GM21825 (cell line): ENCODE measurements around the gene VSIG8.

Source experiments
- ATAC-seq: cut with Tn5 transposase; IDR thresholded peaks from one replicate; pipeline ENCODE4 v1.9.1; 2021; ENCODE audit warnings: mild to moderate bottlenecking, moderate library complexity; ENCODE audit not compliant: unreplicated experiment

Gene VSIG8

DNA sequence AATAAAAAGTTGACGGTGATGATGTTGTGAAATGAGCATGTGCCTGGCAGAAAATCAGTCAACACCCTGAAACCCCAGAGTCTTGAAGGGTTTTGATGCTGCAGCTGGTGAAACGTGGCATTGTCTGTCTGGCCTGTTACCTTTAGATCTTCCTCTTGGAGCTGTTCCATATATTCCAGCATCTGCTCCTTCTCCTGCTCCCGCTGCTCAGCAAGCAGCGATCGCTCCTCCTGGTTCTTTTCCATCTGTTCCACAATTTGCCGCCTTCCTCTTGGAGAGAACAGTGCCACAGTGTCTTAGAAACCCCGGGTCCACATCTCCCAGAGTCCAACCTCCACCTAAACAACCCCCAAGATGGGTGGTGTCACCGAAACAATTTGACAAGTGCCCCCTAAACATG lies 21.8 kb upstream of the VSIG8 start:
- no peak for ATAC-seq

DNA sequence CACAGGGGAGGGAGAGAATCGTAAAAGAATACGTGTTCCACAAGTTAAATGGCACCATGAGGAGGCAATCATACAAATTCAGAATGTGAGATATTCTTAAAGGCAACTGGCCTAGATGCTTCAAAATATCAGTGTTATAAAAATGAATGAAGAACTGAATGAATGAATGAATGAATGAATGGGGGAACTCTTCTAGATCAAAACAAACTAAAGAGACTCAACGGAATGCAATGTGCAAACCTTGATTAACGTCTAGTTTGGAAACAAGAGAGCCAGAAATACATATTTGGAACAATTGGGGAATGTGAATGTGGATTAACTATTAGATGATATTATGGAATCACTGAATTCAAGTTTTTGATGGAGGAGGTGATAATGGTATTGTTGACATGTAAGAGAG lies 20.7 kb upstream of the VSIG8 start:
- ATAC-seq, result no peak

- ATAC-seq, result no peak
Observed at GRCh38 chr1:159882527-159882862, 20.0 kb upstream of the VSIG8 start.

DNA sequence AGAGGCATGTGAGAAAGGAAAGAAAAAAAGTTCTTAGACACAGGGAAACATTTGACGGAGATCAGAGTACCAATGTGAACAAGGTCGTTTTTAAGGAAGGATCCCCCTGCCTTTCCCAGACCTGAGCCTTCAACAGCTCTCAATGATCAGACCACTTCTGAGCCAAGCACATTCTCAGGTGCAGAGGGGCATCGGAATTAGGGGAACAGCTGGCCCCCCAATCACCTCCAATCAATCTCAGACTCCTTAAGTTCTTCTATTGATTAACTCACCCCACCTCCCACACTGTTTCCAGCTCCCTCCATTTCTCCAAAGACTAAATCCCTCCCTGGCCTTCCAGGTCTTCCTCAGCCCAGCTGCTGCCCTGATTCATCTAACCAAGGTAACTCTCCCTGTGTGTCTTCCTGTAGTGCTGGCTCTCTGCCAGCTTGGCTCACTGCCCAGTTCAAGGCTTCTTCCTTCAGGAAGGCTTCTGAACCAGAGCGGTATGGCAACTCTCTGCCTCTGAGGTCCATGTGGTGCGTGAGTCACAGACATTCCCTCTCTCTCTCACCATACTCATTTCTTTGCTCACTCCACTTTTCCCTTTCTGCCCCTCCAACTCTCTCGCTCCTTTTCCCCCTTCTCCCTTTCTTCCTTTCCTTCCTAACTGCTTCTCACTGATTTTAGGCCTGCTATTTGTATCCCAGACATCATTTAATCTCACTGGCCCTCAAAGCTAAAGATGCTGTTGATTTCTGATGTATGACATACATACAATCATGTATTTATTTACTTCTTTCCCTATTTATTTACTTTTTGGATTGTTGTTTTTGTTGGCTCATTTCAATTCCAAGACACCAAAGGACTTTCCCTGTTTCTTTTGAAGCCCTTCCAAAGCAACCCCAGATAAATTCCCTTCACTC lies 19.4 kb upstream of the VSIG8 start:
- no peak for ATAC-seq

DNA sequence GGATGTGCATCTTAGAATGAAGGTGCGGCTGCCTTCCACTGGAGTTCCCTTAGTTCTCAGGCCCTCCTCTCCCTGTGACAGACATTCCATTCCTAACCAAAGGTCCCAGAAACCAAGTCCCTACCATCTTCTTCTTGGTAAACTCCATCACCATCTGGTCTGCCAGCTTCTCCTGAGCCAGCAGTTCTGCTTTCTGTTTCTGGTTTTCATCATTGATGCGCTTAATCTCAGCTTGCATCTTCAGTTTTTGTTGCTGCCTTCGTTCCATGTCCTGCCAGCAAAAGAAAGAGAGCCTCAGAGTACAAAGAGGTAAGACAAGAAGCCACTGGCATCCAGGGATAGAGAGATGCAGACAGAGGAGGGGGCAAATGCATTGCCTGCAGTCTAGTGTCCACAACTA lies 18.0 kb upstream of the VSIG8 start:
- ATAC-seq, result no peak

DNA sequence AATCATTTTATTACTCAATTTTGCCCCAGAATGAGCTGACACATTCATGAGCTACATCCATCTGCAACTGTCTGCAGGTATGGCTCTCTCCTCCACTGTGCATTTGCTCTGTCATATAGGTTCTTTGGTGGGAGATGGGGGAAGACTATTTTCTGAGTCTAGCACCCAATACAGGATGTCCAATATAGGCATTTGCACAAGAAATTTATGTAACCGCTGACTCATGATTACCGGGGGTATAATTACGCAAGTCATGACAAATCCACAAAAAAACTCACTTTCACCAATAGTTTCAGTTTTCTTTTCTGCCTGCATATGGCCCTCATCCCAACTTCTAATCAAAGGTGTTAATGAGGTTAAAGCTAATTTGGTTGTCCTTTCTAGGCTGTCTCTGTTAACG lies 17.5 kb upstream of the VSIG8 start:
- no peak for ATAC-seq

DNA sequence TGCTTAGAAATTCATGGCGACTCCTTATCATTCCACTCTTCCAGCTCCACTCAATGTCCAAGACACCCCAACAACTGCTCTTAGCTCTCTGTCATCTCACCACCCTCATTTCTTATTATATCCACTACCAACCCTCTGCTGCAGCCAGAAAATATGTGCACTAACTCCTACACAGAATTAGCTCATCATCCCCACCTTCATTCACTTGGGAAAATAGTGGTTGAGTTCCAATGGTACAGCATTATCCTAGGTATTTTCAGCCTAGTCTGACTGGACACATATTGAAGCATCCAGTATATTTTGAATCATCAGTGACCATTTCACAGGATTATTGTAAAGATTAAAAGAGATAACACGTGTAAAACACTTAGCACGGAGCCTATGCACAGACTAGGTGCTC lies 16.7 kb upstream of the VSIG8 start:
- ATAC-seq, result no peak

- no peak for ATAC-seq
Observed at GRCh38 chr1:159877695-159878444, 15.4 kb upstream of the VSIG8 start.

GRCh38 chr1:159873530-159874143 lies 11.2 kb upstream of the VSIG8 start:
- ATAC-seq, result no peak

DNA sequence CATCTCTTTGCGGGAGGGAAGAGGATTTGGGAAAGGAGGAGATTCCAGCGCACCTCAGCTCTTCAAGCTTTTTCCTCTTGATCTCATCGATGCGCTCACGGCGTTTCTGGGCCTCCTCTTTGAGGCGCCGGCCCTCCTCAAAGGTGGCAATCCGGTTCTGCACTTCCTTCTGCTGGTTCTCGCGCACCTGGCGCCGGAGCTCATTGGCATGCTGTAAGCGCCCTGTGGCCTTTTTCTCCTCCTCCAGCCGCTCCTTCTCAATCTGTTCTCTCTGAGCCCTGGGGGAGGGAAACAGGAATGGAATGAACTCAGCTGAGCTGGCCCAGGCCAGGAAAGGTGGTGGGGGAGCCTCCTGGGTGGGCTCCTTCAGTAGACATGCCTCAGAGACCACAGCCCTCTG lies 10.4 kb upstream of the VSIG8 start:
- ATAC-seq, result no peak

DNA sequence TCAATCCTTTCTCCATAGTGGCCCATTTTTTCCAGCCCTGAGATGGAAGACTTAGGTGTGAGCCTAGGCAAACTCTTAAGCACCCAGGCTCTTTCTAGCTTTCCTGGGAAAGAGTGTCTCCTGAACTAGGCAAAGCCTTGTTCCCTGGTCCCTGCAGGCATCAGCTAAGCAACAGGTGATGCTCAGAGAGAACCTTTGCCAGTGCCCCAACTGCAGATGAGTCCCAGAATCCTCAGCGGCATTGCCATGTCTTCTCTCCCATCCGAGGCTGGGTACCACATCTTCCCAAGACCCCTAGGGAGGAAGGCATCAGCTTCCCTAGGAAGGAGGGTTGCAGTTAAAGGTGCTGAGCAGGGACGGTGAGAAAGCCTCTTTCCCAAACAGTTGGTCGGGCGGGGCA lies 8.2 kb upstream of the VSIG8 start:
- ATAC-seq, result no peak

- ATAC-seq, result no peak
Observed at GRCh38 chr1:159869607-159870006, 7.2 kb upstream of the VSIG8 start.

GRCh38 chr1:159869173-159869572 lies 6.7 kb upstream of the VSIG8 start:
- no peak for ATAC-seq

DNA sequence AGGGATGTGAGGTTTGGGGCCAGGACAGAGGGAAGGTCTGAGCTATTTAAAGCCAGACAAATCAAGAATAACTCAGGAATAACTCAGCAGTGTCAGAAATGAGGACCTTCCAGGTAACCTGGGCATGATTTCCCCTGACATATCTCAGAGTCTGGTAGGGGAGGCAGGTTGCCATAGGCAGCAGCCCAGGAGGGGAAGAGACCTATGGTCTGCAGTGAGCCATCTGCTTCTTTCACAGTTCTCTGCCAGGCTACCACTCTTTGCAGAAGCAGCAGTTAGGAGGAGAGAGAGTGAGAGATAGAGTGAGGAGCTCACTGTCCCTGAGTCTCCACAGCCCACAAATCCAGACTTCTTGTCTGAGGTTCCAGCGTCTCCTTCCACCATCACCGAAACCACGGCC lies 6.3 kb upstream of the VSIG8 start:
- ATAC-seq, result no peak

DNA sequence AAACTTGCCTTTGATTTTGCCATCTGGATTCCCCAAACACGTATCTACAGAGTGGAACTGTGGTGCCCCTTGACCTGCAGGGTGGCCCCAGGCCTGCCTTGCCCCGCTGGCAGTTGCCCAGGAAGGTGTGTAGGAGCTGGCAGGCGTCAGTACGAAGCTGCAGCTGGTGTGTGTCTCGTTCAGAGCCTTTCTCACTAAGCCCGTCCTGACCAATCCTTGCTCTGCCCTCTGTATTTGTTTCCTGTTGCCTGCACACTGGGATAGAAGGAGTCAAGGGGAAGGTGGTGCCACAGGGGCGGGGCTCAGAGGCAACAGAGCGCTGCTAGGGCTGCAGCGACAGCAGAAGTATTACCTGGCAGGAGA lies 5.2 kb upstream of the VSIG8 start:
- ATAC-seq, result no peak

GRCh38 chr1:159866905-159867663 lies 4.6 kb upstream of the VSIG8 start:
- ATAC-seq, result no peak

DNA sequence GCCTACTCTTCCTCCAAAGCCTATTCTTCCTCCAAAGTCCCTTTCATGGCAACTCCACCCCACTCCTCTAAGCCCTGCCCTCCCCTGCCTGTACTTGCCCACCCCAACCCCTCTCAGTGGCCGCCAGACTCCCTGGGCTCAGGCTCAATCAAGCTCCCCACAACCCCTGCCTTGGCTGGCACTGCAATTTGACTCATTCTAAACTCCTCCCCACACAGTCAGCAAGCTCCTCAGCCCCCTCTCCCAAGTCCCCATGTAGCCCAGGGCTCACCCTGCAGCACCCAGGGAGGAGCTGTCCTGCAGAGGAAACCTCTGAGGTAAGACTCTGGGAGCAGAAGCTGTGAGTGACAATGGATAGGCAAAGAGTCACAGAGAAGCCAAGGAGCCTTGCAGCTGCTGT lies 3.6 kb upstream of the VSIG8 start:
- no peak for ATAC-seq

GRCh38 chr1:159864262-159864661 lies 1.8 kb upstream of the VSIG8 start:
- no peak for ATAC-seq

DNA sequence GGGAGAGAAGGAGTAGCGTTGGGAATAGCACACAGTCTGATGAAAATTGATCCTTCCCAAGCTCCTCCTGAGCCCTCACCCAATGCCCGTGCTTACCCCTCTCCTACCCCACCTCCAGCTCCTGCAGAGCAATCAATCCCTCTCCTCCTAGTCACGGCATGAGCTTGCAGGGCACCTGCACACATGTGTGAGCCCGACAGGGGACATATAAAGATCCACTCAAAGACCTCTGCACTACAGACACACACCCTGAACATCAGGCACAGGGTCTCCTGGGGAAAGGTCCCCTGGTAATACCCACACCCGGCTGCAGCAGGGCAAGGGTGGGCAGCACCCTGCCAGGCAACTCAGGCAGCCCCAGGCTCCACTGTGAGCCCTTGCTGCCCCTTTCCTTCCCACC lies 426 bp downstream of the VSIG8 start:
- ATAC-seq, result no peak

DNA sequence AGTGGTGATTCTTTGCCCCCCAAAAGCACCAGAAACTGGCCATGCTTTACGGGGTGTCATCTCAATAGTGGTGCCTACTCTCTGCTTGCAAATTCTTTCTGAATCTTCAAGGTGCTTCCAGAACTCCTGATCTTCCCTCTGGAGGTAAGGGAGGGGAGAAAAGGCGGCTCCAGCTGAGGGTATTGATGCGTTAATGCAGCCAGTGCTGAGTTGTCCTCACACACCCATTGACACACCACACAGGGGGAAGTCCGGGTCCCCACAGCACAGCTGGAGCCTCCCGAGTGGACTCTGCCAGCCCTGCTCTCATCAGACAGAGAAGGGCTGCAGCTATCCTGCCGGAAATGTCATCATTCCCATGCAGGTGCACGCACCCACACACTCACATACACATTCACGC lies 1.2 kb downstream of the VSIG8 start:
- no peak for ATAC-seq

DNA sequence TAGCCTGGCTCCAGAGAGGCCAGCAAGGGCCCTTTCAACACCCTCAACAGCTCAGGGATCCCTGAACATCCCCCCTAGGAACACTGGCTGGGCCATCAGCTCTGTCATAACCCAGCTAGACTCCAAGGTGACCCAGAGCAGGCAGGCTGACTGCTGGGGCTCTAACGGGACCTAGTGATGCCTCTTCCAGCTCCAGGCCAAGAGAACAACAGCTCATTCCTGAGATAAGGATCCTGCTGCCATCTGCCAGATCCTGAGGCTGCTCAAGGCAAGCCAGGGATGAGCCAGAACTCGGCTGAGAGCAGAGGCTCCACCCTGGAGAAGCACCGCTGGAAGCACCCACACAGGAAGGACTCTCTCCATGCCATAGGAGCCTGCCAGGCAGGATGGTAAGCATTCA lies 2.0 kb downstream of the VSIG8 start:
- ATAC-seq, result no peak
